ENCODE measurements around the gene PNPLA3. TPM values are rescaled to one million over a fixed set of nuclear protein-coding genes. Genes with fewer than 3 reads are reported as not detected.

Gene PNPLA3
- polyA plus RNA-seq, 2 donors, result 0.19 to 0.41 TPM

DNA sequence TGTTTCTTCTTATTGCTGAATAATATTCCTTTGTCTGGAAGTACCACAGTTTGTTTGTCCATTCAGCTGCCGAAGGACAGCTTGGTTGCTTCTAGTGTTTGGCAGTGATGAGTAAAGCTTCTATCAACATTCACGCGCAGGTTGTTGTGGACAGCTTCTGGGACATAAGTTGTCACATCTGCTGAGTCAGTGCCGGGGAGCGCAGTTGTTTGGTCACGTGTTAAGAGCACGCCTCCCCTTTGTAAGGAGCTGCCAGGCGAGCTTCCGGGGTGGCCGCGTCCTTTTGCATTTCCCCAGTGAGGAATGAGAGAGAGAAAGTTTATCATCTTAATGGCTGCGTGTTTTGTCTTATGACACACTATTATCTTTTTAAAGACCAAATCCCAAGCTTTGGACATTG lies 61.9 kb downstream of the PNPLA3 start:
- H3K27me3 ChIP-seq (ENCODE audit: control insufficient read depth in 1 of 2, insufficient read depth in 2 of 2, low read length in 2 of 2), result no peaks in the 10 kb centered on the region
- WGBS, 2 donors, result 86 to 87% methylated on average over 12 of the region's 12 CpGs
- H3K36me3 ChIP-seq (ENCODE audit: control insufficient read depth in 2 of 2, insufficient read depth in 2 of 2, low read length in 1 of 2), result peaks cover 11 to 31% of the 10 kb centered on the region in 2 donors
- no peak overlapping the region for H3K27ac ChIP-seq (ENCODE audit: low read depth in 2 of 2, low read length in 1 of 2)
- H3K4me3 ChIP-seq (ENCODE audit: low read depth in 1 of 2, low read length in 2 of 2), result no peak overlapping the region
- H3K9me3 ChIP-seq (ENCODE audit: control insufficient read depth in 2 of 2, insufficient read depth in 1 of 2, low read depth in 1 of 2, low read length in 1 of 2), result no peaks in the 10 kb centered on the region
- H3K4me1 ChIP-seq (ENCODE audit: control insufficient read depth in 2 of 2, insufficient read depth in 2 of 2, low read length in 1 of 2), result no peaks in the 10 kb centered on the region

DNA sequence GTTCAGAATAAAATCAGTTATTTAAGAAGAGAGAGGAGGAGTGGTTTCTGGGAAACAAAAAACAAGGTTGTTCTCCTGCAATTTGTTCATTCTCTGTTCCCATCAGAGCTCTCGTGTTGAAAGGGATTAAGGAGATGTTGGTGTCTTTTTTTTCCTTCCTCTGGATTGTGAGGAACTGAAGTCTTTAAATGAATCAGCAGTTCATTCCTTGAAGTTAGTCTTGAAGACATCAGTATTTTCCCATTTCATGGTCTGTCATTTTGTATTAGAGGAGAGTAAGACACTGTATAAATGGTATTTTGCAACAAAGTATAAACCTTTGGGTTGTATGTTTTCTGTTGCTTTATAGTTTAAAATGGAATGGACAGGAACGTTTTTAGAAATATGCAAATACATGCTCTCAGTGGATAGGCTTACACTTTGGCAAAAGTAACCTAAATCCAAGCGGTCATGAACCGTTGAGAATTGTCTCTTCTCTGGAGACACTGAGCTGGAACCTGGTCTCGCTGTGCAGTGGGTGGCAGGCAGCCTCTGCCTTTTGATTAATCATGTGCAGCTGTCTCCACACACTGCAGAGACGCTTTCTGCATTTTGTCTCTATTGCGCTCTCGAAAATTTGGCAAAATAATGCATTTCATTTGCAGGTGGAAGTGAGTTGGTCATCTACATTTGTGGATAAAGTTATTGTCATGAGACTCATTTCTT lies 64.7 kb downstream of the PNPLA3 start:
- Histone ChIP-seq H3K9me3 (ENCODE audit: control insufficient read depth in 2 of 2, insufficient read depth in 1 of 2, low read depth in 1 of 2, low read length in 1 of 2) (no peaks in the 10 kb centered on the region), H3K27me3 (ENCODE audit: control insufficient read depth in 1 of 2, insufficient read depth in 2 of 2, low read length in 2 of 2) (no peaks in the 10 kb centered on the region), H3K36me3 (ENCODE audit: control insufficient read depth in 2 of 2, insufficient read depth in 2 of 2, low read length in 1 of 2) (peaks cover 11 to 36% of the 10 kb centered on the region in 2 donors), H3K4me1 (ENCODE audit: control insufficient read depth in 2 of 2, insufficient read depth in 2 of 2, low read length in 1 of 2) (no peaks in the 10 kb centered on the region), H3K4me3 (ENCODE audit: low read depth in 1 of 2, low read length in 2 of 2) (no peak overlapping the region), H3K27ac (ENCODE audit: low read depth in 2 of 2, low read length in 1 of 2) (no peak overlapping the region)
- WGBS, 2 donors, result 71 to 72% methylated on average over 8 of the region's 8 CpGs

DNA sequence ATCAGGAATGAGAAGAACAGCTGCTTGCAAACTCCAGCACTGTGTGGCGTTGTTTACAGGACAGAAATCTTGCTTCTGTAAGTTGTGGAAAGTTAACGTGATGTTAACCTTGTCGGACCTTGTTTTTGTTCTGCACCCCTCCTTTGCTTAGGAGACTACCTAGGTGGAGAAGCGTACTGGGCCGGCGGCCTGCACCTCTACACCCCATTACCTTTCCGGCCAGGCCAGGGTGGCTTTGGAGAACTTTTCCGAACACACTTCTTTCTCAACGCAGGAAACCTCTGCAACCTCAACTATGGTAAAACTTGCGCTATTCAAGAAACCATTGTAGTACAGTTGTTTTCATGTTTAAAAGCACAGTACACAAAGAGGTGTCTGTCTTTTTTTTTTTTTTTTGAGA lies 65.4 kb downstream of the PNPLA3 start:
- Histone ChIP-seq H3K36me3 (ENCODE audit: control insufficient read depth in 2 of 2, insufficient read depth in 2 of 2, low read length in 1 of 2) (peaks cover 8 to 35% of the 10 kb centered on the region in 2 donors), H3K9me3 (ENCODE audit: control insufficient read depth in 2 of 2, insufficient read depth in 1 of 2, low read depth in 1 of 2, low read length in 1 of 2) (no peaks in the 10 kb centered on the region)
- WGBS, 2 donors, result 95 to 98% methylated on average over 10 of the region's 10 CpGs

DNA sequence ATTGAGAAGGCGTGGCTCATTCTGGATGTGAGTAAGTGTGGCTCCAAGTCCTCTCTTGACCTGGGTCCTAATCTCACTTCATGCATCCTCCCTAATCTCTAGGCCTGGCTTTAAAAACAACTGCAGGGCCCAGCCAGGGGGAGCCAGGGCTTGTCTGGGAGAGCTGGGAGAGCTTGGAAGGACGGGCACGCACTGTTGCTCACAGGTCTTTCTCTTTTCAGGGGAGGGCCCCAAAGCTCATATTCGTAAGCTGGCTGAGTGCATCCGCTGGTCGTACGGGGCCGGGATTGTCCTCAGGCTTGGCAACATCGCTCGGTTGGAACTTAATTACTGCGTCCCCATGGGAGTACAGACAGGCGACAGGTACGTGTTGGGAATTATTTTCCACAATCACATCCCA lies 66.4 kb downstream of the PNPLA3 start:
- Histone ChIP-seq H3K27me3 (ENCODE audit: control insufficient read depth in 1 of 2, insufficient read depth in 2 of 2, low read length in 2 of 2) (no peaks in the 10 kb centered on the region), H3K9me3 (ENCODE audit: control insufficient read depth in 2 of 2, insufficient read depth in 1 of 2, low read depth in 1 of 2, low read length in 1 of 2) (no peaks in the 10 kb centered on the region), H3K27ac (ENCODE audit: low read depth in 2 of 2, low read length in 1 of 2) (no peak overlapping the region), H3K4me1 (ENCODE audit: control insufficient read depth in 2 of 2, insufficient read depth in 2 of 2, low read length in 1 of 2) (no peaks in the 10 kb centered on the region), H3K4me3 (ENCODE audit: low read depth in 1 of 2, low read length in 2 of 2) (no peak overlapping the region), H3K36me3 (ENCODE audit: control insufficient read depth in 2 of 2, insufficient read depth in 2 of 2, low read length in 1 of 2) (peaks cover 8 to 42% of the 10 kb centered on the region in 2 donors)
- WGBS, 2 donors, result 83 to 88% methylated on average over 13 of the region's 13 CpGs

More for the DNA sequence above, 65.4 kb downstream of the PNPLA3 start:
- Histone ChIP-seq H3K27ac (ENCODE audit: low read depth in 2 of 2, low read length in 1 of 2) (no peak overlapping the region), H3K4me1 (ENCODE audit: control insufficient read depth in 2 of 2, insufficient read depth in 2 of 2, low read length in 1 of 2) (no peaks in the 10 kb centered on the region), H3K4me3 (ENCODE audit: low read depth in 1 of 2, low read length in 2 of 2) (no peak overlapping the region), H3K27me3 (ENCODE audit: control insufficient read depth in 1 of 2, insufficient read depth in 2 of 2, low read length in 2 of 2) (no peaks in the 10 kb centered on the region)

DNA sequence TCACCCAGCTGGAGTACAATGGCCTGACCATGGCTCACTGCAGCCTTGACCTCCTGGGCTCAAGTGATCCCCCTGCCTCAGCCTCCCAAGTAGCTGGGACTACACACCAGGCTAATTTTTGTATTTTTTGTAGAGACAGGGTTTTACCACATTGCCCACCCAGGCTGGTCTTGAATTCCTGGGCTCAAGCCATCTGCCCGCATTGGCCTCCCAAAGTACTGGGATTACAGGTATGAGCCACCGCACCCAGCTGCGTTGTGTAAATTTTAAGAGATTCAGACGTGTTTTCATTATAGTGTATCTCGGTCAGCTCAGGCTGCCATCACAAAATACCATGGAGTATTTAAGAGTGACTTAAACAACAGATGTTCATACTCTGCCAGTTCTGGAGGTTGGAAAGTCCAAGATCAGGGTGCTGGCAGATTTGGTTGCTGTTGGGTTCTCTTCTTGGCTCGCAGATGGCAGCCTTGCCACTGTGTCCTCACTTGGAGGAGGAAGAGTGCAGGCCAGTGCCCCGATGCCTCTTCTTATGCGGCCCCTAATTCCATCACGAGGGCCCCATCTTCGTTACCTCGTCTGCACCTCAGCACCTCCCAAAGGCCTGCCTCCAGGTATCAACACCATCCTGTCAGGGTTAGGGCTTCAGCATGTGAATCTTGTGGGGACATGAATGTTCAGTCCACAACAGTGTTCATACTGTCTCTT lies 67.9 kb downstream of the PNPLA3 start:
- H3K4me1 ChIP-seq (ENCODE audit: control insufficient read depth in 2 of 2, insufficient read depth in 2 of 2, low read length in 1 of 2), result no peaks in the 10 kb centered on the region
- peaks cover 8 to 41% of the 10 kb centered on the region in 2 donors for H3K36me3 ChIP-seq (ENCODE audit: control insufficient read depth in 2 of 2, insufficient read depth in 2 of 2, low read length in 1 of 2)
- H3K27me3 ChIP-seq (ENCODE audit: control insufficient read depth in 1 of 2, insufficient read depth in 2 of 2, low read length in 2 of 2), result no peaks in the 10 kb centered on the region
- H3K9me3 ChIP-seq (ENCODE audit: control insufficient read depth in 2 of 2, insufficient read depth in 1 of 2, low read depth in 1 of 2, low read length in 1 of 2), result no peaks in the 10 kb centered on the region
- 94 to 95% methylated on average over 11 of the region's 11 CpGs for WGBS, 2 donors
- no peak overlapping the region for H3K27ac ChIP-seq (ENCODE audit: low read depth in 2 of 2, low read length in 1 of 2)
- H3K4me3 ChIP-seq (ENCODE audit: low read depth in 1 of 2, low read length in 2 of 2), result no peak overlapping the region

- H3K27ac ChIP-seq (ENCODE audit: low read depth in 2 of 2, low read length in 1 of 2), result no peak overlapping the region
- WGBS, 2 donors, result 73 to 81% methylated on average over 16 of the region's 16 CpGs
- no peaks in the 10 kb centered on the region for H3K9me3 ChIP-seq (ENCODE audit: control insufficient read depth in 2 of 2, insufficient read depth in 1 of 2, low read depth in 1 of 2, low read length in 1 of 2)
- H3K4me3 ChIP-seq (ENCODE audit: low read depth in 1 of 2, low read length in 2 of 2), result no peak overlapping the region
- H3K36me3 ChIP-seq (ENCODE audit: control insufficient read depth in 2 of 2, insufficient read depth in 2 of 2, low read length in 1 of 2), result peaks cover 8 to 42% of the 10 kb centered on the region in 2 donors
- no peaks in the 10 kb centered on the region for H3K27me3 ChIP-seq (ENCODE audit: control insufficient read depth in 1 of 2, insufficient read depth in 2 of 2, low read length in 2 of 2)
- H3K4me1 ChIP-seq (ENCODE audit: control insufficient read depth in 2 of 2, insufficient read depth in 2 of 2, low read length in 1 of 2), result no peaks in the 10 kb centered on the region
Observed at GRCh38 chr22:43992331-43992821, 68.8 kb downstream of the PNPLA3 start.

- Histone ChIP-seq H3K36me3 (ENCODE audit: control insufficient read depth in 2 of 2, insufficient read depth in 2 of 2, low read length in 1 of 2) (peaks cover 8 to 42% of the 10 kb centered on the region in 2 donors), H3K4me3 (ENCODE audit: low read depth in 1 of 2, low read length in 2 of 2) (no peak overlapping the region), H3K4me1 (ENCODE audit: control insufficient read depth in 2 of 2, insufficient read depth in 2 of 2, low read length in 1 of 2) (no peaks in the 10 kb centered on the region), H3K27ac (ENCODE audit: low read depth in 2 of 2, low read length in 1 of 2) (no peak overlapping the region), H3K27me3 (ENCODE audit: control insufficient read depth in 1 of 2, insufficient read depth in 2 of 2, low read length in 2 of 2) (no peaks in the 10 kb centered on the region), H3K9me3 (ENCODE audit: control insufficient read depth in 2 of 2, insufficient read depth in 1 of 2, low read depth in 1 of 2, low read length in 1 of 2) (no peaks in the 10 kb centered on the region)
- 32 to 33% methylated on average over 20 of the region's 20 CpGs for WGBS, 2 donors
Observed at GRCh38 chr22:43993072-43993760, 69.6 kb downstream of the PNPLA3 start.

DNA sequence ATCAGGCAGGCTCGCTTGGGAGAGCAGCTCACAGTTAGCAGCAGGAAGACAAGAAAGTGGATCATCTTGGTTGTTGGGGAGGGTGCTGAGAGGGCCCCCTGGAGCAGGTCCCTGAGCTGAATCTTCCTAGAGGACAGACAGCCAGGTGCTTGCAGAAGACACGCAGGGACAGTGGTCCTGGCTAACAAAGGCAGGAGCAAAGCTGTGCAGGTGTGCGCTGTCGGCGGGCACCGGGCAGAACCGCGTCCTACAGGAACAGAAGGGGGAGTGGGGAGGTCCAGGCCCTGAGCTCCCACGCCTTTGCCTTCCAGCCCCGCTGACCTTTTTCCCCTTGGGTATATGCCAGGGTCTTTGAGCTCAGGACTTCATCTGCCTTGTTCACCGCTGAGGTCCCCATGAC lies 70.4 kb downstream of the PNPLA3 start:
- H3K4me1 ChIP-seq (ENCODE audit: control insufficient read depth in 2 of 2, insufficient read depth in 2 of 2, low read length in 1 of 2), result no peaks in the 10 kb centered on the region
- H3K27ac ChIP-seq (ENCODE audit: low read depth in 2 of 2, low read length in 1 of 2), result no peak overlapping the region
- WGBS, 2 donors, result 94 to 96% methylated on average over 11 of the region's 11 CpGs
- no peak overlapping the region for H3K4me3 ChIP-seq (ENCODE audit: low read depth in 1 of 2, low read length in 2 of 2)
- H3K27me3 ChIP-seq (ENCODE audit: control insufficient read depth in 1 of 2, insufficient read depth in 2 of 2, low read length in 2 of 2), result no peaks in the 10 kb centered on the region
- no peaks in the 10 kb centered on the region for H3K9me3 ChIP-seq (ENCODE audit: control insufficient read depth in 2 of 2, insufficient read depth in 1 of 2, low read depth in 1 of 2, low read length in 1 of 2)
- H3K36me3 ChIP-seq (ENCODE audit: control insufficient read depth in 2 of 2, insufficient read depth in 2 of 2, low read length in 1 of 2), result peaks cover 5 to 44% of the 10 kb centered on the region in 2 donors

GRCh38 chr22:43994416-43994815 lies 70.8 kb downstream of the PNPLA3 start:
- H3K27me3 ChIP-seq (ENCODE audit: control insufficient read depth in 1 of 2, insufficient read depth in 2 of 2, low read length in 2 of 2), result no peaks in the 10 kb centered on the region
- H3K4me3 ChIP-seq (ENCODE audit: low read depth in 1 of 2, low read length in 2 of 2), result no peak overlapping the region
- no peaks in the 10 kb centered on the region for H3K4me1 ChIP-seq (ENCODE audit: control insufficient read depth in 2 of 2, insufficient read depth in 2 of 2, low read length in 1 of 2)
- H3K36me3 ChIP-seq (ENCODE audit: control insufficient read depth in 2 of 2, insufficient read depth in 2 of 2, low read length in 1 of 2), result peaks cover 4 to 44% of the 10 kb centered on the region in 2 donors
- H3K9me3 ChIP-seq (ENCODE audit: control insufficient read depth in 2 of 2, insufficient read depth in 1 of 2, low read depth in 1 of 2, low read length in 1 of 2), result no peaks in the 10 kb centered on the region
- no peak overlapping the region for H3K27ac ChIP-seq (ENCODE audit: low read depth in 2 of 2, low read length in 1 of 2)
- WGBS, 2 donors, result 85 to 91% methylated on average over 9 of the region's 9 CpGs

All from esophagus (tissue), 2 donors.